NCI-H2227 (cell line): ENCODE results near the gene KANSL3.
"Not testable (repeated sequence)": the region's sequence is repeated elsewhere in the genome, so short reads cannot be mapped to it uniquely, and the experiment has no call there.

Experiments
- DNase-seq: peaks from one replicate; lab custom pipeline; 2025; ENCODE audit not compliant: unreplicated experiment; lab: John Stamatoyannopoulos, UW

The KANSL3 gene

DNA sequence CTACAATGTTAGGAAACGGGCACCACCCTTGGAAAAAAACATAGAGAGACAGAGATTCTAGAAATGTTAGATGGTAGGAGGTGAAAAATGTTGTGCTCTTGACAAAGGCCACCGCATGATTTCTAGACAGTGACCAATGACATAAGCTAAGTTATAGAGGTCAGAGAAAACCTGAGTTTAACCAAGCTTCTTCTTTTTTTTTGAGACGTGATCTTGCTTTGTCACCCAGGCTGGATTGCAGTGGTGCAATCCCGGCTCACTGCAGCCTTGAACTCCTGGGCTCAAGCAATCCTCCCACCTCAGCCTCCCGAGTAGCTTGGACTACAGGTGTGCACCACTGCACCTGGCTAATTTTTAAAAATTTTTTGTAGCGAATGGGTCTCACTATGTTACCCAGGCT, 17.4 kb upstream of the KANSL3 start:
- no peak for DNase-seq

DNA sequence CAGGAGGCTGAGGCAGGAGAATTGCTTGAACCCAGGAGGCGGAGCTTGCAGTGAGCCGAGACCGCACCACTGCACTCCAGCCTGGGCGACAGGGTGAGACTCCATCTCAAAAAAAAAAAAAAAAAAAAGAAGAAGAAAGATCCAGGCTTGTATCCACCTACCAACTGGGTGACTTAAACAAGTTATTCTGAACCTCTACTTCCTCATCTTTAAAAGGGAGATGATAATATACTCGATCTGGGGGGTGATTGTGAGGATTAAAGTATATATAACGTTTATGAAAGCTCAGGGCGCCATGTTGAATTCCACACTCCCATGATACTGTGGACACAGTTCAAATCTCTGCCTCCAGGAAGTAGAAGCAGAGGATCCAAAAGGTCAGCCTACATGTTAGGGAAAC, 16.7 kb upstream of the KANSL3 start:
- DNase-seq = not testable (repeated sequence)

DNA sequence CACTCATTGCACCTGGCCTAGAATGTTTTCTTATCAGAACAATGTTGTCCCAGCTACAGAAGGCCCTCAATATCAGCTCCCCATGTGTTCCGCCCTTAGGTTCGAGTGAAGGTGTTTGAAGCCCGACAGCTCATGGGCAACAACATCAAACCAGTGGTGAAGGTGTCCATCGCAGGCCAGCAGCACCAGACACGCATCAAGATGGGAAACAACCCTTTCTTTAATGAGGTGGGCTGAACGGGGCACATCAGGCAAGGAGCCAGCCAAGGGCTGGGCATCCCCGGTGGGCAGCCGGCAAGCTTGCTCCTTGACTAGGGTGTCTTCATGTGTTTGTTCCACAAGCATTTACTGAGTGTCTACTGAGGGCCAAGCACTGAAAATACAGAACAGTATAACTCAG, 13.7 kb upstream of the KANSL3 start:
- no peak for DNase-seq

DNA sequence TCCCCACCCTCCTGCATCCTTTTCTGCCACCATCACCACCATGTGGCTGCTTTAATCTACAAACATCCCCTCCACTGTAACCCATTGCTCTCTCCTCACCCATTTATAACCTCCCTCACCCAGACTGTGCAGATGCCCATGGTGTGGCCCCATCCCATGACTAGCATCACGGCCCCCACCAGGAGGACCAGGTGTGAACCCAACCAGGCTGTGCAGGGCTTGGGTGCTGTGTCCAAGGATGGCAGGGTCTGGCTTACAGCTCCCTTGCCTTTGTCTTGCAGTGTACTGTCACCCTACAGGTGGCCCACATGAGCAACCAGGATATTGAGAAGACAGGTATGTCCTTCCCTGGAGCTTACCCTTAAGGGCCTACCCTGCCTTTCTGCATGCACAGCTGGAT, 11.2 kb upstream of the KANSL3 start:
- no peak for DNase-seq

DNA sequence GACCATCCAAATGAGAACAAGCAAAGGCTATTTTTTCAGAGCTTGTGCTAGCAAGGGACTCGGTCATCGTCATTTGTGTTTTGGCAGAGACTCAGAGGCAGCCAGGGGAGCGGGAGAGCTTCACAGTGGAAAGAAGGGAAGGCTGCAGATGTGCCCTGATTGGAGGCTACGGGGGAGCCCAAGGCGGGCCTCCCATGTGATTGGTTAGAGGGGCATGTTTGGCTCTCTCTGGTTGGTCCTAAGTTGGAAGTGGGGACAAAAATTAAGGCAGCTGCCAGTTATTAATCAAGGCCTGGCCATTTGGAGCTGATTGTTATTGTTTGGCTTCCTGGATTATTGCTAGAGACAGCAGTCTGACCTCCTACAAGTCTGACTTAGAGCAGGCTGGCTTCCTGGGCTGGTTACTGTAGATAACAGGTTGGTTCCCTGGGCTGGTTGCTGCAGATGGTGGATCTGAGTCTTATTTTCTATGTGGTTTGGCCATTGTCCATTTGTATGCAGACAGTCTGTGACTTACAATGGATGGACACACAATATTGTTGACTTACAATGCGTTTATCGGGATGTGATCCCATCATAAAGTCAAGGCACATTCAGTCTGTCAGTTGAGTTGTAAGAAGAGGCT, 10.3 kb upstream of the KANSL3 start:
- no peak for DNase-seq

DNA sequence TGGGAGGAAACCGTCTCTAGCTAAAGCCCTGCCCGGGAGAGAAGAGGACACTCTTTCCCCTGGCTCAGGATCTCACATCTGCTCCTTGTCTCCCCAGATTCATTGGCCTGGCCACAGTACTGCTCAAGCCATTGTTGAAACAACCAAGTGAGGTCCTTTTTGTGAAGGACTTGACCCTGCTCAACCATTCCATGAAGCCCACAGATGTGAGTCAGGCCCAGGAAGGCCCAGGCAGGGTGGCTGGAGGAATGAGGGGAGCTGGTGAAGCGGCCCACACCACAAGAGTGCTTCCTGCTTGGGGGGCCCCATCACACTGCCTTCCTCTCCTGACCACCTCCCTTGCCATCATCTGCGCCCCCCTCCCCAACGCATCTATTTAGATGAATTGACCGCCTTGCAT, 9.6 kb upstream of the KANSL3 start:
- DNase-seq = no peak

DNA sequence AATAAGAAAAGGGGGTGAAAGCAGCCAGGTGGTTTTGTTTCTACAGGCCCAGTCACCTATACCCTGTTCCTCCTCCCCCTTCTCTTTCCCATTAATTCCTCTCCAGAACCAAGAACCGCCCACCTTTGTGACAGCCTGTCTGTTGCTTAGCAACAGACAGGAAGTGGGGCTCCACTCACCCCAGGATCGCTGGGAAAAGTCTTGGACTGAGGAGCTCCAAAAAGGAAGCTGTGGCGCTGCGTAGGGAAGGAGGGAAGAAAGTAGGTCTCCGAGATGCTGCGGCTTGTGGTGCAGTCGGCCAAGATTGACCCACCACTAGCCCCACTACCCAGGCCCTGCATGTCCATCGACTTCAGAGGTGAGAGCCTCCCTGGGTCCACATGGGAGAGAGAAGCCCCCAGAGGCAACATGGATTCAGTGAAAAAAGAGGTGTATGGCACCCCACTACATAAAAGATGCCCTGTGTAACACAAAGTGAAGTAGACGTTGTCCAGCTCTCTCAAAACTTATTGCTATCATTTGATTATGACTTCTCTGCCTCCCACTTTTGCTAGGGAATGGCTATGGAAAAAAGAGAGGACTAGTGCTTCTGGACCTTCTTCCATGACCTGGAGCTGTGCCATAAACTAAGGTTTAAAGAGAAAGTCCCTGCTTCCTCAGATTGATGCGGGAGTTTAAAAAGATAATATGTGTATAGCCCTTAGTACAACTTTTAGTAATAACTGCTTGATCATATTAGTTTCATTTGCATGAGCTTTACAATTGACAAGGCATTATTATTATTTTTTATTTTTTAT, 4.7 kb upstream of the KANSL3 start, which contains the start of gene FER1L5:
TSS of gene FER1L5 (plus strand) at position 201 of the 797 bp plus-strand sequence. CDS start at position 274, 73 bp downstream.
- peak; percentile 85 for DNase-seq

DNA sequence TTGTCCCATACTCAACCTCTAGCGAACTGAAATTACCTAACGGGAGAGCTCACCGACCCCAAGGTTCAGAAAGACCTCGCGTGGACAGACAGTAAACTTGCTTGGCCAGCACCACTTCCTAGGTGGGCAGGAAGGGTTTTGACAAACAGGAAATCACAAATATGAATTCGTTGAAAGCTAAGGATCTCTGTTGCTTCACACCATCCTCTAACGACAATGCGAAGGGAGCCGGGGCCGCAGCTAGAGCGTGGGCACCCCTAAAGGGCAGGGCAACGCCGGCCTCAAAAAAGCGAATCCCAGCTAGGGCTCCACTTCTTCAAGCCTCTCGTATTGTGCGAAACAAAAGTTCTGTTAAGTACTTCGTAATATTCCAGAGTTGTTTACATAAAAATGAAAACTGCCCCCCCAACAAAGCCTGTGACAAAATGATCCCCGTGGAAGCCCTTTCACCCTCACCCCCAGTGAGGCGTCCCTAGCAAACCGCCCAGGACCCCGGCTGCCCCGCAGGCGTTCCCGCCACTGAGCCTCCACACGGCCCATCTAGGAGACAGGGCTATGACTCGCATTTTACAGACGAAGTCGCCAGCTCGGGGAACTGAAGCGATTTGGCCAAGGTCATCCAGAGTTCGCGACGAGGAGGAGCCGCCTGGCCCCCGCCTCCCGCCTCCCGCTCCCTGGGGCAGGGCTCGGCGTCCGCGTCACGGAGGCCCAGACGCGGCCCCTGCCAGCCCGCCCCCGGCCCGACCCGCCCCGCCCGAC, 548 bp downstream of the KANSL3 start:
- peak; percentile 82 for DNase-seq

DNA sequence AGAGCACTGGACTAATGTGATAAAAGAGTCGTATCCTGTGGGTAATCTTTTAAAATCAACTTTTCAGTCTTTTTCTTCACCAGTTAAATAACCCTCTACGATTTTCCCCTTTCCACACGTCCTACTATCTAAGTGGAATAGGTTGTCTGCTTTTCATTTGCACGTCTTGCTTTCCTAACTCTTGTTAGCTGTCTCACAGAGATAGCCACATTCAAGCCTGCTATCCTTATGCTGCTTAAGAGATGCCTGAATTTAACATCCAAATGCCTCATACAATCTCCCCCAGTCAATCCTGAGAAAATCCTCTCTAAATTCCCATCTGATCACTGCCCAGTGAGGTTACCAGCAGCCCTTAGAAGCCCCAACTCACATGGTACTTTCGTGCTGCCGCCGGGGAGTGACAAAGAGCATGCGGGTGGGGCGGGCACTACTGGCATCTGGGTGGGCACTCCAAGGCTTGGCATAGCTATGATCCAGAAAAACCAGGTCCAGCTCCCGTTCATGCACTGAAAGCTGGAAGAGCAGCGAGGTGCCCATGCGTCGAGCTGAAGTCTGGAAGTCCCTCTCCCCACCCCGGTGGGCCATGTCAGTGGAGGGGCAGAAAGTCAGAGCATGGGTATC, 1.5 kb downstream of the KANSL3 start:
- peak; percentile 5 for DNase-seq

DNA sequence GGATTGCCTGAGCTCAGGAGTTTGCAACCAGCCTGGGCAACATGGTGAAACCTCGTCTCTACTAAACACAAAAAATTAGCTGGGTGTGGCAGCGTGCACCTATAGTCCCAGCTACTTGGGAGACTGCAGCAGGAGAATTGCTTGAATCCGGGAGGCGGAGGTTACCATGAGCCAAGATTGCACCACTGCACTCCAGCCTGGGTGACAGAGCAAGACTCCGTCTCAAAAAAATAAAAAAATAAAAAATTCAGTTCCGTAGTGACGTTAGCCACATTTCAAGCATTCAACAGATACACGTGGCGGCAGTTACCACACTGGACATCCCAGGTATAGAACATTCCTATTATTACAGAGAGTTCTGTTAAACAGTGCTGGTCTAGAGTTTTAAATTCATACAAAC, 4.5 kb downstream of the KANSL3 start:
- DNase-seq = no peak

DNA sequence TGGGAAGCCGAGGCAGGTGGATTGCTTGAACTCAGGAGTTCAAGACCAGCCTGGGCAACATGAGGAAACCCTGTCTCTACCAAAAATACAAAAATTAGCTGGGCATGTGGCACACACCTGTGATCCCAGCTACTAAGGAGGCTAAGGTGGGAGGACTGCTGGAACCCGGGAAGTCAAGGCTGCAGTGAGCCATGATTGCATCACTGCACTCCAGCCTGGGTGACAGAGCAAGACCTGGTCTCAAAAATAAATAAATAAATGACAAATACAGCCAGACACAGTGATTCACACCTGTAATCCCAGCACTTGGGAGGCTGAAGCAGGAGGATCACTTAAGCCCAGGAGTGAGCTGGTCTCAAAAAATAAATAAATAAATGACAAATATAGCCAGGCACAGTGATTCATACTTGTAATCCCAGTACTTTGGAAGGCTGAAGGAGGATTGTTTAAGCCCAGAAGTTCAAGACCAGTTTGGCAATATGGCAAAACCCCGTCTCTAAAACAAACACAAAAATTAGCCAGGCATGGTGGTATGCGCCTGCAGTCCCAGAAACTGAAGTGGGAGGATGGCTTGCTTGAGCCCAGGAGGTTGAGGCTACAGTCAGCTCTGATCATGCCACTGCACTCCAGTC, 6.2 kb downstream of the KANSL3 start:
- DNase-seq = no peak

DNA sequence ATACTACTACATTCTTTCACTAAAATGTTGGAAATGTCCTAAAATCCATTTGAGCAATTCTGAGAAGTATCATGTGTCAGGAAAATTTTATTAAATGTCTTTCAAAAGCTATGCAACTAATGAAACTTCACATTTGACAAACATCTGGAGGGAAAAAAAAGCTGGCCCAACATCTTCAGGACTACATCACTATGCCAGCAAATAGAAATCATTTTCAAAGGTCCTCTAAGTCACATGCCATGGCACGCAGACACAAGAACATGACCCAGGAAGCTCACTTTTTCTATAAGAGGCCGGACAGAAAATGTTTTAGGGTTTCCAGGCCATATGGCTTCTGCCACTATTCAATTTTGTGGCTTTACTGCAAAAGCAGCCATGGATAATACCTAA, 11.6 kb downstream of the KANSL3 start:
- no peak for DNase-seq

DNA sequence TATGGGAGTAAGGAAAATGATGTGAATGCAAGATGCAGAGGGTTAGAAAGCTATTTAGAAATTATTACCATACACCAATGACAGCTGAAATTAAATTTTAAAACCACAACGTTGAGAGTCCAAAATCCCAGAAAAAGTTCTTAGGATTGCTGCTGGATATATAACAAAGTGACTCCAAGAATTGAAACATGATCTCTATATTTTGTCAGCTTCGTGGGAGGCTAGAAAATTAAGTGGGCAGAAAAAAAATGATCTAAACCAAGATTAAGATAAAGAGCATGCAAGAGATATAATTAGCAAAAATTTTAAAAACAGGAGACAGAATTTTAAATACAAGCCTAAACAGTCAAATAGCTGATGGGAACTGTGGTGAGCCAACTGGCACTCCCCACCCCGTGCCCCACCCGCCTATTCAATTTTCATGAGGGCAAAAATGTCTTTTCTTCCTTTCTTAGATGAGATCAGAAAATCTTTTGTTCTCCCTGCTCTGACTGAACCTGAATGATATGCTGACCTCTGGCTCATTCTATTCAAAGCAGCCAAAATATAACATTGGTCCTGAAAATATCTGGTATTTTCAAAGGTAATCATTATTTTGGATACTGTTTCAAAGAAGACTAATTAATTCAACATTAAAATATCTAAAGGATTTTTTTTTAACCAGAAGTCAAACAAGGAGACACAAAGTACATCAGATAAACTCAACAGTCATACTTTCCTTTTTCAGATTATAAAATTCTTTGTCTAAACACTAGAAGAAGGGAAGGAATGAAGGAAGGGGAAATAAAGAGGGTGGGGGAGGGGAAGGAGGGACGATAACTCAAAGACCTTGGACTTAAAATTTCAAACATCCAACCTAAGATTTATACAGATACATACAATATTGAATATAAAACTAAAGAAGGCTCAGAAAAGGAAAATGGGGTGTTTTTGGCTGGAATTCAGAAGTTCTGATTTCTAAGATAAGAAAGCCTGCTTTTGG, 12.2 kb downstream of the KANSL3 start:
- DNase-seq = no peak

DNA sequence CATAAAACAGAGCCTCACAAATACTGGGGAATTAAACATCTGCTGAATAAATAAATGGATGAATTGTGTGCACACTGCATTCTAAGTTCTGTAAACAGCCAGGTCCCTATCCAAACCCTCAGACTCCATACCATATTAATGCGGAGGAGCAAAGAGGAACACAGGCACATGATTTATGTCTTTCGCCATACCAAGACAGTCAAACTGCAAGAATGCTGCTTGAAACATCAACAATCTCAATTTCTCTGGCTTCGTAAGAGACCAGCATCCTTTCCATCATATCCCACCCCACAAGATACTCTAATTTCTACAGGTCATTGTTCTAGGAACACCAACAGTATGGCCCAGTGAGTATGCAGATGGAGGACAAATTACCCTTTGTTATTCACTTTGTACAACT, 15.0 kb downstream of the KANSL3 start:
- DNase-seq = no peak

DNA sequence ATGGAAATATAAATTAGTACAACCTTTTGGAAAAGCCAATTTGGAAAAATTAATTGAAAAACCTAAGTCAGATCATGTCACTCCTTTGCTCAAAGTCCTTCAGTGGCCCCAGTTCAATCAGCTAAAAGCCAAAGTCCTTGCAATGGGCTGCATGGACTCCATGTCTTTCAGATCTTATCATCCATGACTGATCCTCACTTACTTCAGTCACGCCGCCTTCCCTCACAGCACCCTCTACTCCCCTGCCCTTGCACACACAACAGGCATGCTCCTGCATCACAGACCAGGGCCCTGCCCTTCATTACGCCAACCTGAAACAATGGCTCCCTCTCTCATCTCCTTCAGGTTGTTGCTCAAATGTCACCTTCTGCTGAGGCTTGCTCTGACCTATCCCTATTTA, 15.6 kb downstream of the KANSL3 start:
- DNase-seq = no peak

DNA sequence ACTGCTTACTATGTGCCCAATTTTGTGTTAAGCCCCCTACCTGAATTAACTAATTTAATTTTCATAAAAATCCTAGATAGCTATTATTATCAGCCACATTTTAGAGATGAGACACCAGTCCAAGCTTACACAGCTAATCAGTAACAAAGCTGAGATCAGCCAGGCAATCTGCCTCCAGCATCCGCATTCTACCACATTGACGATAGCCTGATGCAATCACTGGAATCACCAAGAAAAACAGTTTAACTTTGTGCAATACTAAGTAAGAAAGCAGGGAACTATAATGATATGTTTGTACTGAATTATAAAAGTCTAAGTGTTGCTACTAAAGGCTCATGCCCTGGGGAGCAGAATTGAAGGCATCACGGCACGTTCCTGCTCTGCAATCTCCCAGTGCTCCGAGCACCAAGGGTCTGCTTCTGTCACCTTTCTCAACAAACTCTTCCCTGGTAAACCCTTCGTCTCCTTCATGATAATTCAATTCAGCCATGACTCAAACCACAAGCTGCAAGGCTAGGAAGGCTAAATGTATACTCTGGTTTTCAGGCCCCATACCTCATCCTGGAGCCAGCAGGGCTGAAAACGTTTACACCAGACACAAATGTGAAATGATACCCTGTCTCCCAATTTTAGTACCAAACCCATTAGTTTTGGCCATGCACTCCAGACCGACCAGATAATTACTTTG, 19.4 kb downstream of the KANSL3 start:
- DNase-seq = no peak

DNA sequence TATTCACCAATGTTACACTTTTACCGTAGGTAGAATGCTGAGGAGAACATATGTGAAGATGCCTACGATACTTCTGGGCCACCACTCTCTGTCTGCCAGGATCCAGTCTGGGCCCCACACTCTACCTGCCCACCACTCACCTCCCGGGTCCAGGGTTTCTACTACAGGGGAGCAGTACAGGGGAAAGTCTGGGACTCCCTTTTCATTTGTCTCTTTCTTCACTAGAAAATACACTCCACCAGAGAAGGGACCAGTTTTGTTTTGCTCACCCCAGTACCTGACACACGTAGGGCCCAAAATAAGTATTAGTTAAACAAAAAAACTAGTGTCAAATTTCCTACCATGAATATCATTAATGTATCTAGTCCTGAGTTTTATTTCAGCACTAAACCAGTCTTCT, 21.1 kb downstream of the KANSL3 start:
- DNase-seq = no peak

DNA sequence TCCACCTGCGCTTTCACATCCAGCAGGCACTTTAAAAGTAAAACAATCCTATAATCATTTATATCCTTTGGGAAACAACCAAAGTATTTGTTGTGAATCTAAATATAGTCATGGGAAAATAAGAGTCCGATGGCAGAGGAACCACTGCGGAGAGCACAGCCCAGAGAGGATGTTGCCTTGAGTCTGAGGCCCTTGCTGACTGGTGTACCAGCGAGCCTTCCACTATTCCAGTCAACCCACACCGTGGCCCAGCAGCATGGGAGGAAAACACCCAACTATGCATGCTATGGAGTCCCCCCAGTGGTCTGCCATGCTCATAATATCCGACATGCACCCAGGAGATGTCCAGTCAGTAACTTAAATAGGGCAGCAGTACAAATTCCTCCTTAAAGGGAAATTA, 21.6 kb downstream of the KANSL3 start:
- DNase-seq = no peak

DNA sequence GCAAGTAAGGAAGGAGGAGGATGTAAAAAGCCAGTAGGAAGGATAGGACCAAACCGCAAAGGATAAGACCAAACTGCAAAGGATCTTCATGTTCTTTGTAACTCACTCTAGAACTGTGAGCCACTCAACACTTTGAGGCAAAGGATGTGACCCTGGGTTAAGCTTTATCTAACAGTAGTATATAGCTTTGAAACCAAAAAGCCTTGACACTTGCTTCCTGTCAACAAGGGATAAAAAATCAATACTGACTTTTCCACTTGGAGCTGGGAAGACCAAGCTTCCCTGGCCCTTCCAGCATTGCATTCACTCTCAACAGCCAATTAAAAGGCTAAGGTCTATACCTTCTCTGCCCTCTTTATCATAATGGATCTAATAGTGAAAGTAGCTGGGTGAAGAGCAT, 22.0 kb downstream of the KANSL3 start:
- DNase-seq = no peak
